Endometrial microvascular endothelial cells (primary cell): Measurements from ENCODE around the gene MYO1A. TPM values are rescaled to one million over a fixed set of nuclear protein-coding genes. Genes with fewer than 3 reads are reported as not detected.

Experiments used
- in situ Hi-C: cut with HindIII; loops from 2 replicates; pipeline ENCODE4 v1.10.0; 2017; ENCODE audit warnings: low sequenced_read_pairs, low pct_unique_long_range_greater_than_20kb; ENCODE audit errors: inconsistent ontology term
- total RNA-seq: library from RNA; depleted of rRNA; stranded (reverse); fragments of >200 nt; gene quantifications from one replicate; pipeline ENCODE4 v1.2.3, GENCODE V29; 2015; ENCODE audit errors: inconsistent ontology term

The MYO1A gene
- total RNA-seq, 1 donor from 2014 or later, result not detected

DNA sequence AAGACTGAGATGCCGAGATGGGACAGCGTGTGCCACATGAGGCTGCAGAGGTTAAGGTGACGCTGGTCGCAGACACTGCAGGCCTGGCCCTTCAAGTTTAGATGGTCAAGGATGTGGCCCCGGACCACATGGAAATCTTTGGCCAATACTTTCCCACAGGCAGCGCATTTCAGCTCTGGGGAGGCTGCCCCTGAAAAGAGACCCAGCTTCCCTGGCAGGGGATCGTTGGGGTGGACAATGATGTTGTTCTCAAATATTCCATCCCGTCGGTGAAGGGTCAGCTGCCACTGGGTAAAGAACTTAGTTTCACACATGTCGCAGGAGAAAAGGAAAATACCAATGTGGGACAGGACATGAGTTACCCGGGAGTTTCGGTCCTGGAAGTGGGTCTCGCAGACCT is 46.5 kb downstream of the MYO1A start:
- in situ Hi-C loops, result no loop called here

DNA sequence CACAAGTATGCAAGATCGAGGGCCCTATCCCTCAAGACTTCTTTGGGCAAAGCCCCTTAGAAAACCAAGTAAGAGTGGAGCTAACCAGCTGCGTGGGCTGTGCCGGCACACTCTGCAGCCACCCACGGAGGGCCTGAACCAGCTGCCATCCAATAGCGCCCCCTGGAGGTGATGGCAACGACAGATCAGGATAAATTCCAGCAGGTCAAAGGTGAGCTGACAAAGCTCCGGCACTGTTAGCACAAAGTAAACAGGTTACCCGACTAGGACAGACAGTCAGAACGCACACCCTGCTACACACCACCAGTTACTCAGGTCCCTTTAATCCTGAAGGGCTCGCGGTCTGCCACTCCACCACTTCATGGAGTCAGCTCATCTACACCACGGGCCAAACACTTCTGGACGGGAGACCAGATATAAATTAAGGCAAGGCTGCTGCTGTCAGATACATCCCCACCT is 48.5 kb downstream of the MYO1A start:
- in situ Hi-C loops, result no loop called here

DNA sequence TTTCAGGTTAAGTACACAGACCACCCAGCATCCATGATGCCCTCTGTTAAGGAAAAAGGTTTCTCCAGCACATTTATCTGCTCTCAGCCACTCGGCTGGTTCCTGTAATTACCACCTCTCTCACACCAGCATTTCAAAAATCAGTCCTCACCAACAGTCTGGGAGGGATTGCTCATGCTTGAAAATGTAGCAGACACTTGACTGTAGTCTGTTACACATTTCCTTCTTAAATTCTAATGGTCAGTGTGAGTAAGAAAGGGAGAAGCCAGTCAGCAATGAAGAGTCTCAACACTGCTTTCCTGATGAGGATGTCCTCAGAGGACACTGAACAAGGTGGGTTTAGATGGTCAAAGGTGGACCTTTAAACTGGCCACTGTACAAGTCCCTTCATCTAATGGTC is 49.5 kb downstream of the MYO1A start:
- in situ Hi-C loops, result no loop called here

DNA sequence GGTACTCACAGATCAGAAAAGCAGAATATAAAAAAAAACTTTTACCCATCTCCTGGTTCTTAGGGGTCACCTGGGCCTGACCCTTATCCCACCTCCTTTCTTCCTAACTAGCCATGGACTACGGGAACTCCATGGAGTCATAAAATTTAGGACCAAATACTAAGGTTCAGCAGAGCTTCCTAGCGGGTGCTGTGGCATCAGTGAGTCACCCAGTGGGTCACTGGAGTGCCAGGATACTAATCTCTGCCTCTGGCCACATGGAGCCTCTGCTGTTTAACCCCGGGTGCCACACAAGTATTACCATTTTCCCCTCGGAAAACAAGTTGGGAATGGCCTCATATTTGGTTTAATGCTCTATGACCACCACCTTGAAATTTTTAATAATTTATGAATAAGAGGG is 50.5 kb downstream of the MYO1A start:
- in situ Hi-C loops, result no loop called here

DNA sequence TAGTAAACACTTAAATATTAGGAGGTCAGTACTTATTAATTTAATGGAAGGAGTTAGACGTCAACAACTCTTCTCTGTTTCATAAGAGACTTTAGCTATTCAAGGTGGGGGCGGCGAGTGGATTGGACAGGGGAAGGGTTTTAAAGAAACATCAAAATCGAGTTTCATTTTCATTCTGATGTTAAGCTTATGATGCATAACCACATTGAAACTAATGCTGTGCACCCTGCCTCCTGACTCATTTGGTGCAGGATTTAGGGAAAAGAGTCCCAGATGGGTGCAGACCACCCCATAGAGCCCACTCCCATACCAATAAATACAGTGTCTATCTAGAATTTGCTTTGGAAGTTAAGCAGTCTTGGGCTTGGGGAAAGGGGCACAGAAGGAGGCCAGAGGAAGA is 50.9 kb downstream of the MYO1A start:
- in situ Hi-C loops, result no loop called here

DNA sequence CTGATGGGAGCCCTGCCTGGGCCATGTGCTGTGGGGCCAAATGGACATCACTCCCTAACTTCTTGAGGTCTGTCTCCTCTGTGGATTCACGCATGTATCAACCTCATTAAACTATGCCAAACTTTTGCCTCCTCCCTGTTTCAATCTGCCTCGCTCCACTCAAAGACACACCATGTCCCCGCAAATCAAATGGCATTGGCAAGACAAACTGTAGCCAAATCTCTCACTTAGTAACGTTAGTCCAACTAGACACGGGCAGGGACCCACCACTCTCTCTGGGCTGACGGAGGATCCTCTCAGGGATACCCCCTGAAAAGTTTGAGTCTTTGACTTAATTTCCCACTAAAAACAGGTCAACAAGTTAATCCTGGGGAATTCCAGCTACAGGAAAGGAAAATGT is 51.6 kb downstream of the MYO1A start:
- in situ Hi-C loops, result no loop called here

DNA sequence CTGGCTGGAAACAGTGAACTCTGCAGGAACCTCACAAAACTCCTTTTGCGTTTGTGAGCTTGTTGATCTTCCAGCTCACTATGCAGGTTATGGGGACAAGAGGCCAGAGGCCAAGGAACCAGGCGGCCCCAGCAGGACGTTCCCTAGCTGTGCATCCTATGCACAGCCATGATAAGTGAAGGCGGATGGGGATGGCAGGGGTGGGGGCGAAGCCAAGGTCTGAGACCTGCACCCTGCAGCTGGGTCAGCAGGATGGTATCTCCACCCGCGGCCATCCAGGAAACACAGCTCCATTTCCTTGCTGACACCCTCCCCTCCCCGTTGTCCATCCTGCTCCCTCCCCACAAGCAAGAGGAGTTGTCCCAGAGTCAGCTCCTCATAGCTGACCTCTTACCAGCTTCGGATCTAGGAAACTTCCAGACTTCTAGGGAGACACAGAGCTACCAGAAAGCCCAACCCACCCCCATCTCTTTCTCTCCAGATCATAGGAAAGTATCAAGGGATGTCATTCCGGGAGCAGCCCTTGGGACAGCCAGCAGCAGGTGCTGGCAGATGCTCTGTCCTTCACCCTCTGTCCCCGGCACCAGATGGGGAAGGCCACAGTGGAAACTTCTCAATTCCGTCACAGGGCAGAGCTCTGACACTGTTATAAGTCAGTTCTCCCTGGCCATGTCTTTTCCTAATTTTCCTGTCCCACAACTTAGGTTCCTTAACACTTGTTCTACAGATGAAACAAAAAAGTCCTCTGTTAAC is 53.0 kb downstream of the MYO1A start:
- in situ Hi-C loops, result no loop called here

DNA sequence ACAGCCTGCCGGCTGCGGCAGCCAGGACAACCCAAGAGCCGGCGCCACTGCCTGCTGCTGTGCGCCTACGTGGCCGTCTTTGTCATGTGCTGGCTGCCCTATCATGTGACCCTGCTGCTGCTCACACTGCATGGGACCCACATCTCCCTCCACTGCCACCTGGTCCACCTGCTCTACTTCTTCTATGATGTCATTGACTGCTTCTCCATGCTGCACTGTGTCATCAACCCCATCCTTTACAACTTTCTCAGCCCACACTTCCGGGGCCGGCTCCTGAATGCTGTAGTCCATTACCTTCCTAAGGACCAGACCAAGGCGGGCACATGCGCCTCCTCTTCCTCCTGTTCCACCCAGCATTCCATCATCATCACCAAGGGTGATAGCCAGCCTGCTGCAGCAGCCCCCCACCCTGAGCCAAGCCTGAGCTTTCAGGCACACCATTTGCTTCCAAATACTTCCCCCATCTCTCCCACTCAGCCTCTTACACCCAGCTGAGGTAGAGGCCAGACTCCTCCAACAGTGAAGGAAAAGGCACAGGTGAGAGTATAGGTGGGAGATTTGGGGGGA is 53.9 kb downstream of the MYO1A start:
- in situ Hi-C loops, result no loop called here

DNA sequence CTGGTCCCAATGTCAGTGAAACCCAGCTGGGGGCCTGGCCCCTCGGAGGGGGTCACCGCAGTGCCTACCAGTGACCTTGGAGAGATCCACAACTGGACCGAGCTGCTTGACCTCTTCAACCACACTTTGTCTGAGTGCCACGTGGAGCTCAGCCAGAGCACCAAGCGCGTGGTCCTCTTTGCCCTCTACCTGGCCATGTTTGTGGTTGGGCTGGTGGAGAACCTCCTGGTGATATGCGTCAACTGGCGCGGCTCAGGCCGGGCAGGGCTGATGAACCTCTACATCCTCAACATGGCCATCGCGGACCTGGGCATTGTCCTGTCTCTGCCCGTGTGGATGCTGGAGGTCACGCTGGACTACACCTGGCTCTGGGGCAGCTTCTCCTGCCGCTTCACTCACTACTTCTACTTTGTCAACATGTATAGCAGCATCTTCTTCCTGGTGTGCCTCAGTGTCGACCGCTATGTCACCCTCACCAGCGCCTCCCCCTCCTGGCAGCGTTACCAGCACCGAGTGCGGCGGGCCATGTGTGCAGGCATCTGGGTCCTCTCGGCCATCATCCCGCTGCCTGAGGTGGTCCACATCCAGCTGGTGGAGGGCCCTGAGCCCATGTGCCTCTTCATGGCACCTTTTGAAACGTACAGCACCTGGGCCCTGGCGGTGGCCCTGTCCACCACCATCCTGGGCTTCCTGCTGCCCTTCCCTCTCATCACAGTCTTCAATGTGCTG is 54.6 kb downstream of the MYO1A start:
- in situ Hi-C loops, result no loop called here

DNA sequence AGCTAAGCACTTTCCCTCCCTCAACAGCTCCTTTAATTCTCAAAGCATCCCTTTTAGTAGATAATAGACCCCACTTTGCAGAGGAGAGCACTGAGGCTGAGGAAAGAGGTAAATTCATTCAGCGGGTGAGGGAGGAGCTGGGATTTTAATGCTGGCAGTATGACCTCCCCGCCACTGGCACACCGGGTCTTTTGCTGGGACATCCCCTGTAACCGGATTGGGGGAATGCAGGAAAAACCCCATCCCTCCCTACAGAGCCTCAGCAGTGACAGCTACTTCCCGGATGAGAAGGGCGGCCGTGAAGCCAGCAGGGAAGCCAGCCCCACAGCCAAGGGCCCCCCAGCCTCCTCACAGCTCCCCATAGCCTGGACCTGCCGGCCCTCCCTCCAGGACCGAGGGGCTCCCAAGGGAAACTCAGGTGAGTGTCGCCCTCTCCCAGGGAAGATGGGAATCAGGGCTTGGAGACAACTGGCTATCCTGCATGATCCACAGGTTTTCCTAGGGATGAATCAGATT is 55.6 kb downstream of the MYO1A start:
- in situ Hi-C loops, result no loop called here

DNA sequence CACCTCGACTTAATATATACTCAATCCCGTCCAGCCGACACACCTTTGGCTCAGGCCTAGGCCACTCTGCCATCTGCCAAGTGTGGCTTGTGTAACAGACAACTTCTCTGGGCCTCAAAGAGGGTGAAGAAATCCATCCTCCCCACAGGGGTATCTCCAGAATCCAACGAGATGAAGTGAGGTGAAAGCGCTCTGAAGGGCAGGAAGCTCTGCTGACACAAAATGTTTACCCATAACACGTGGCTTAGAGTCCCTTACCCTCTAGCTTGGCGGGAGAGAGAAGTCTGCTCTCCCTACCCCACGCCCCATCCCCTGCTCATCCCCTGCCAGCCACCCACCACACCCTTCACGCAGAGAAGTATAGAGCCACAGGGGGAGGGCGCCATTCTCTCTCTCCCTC is 56.6 kb downstream of the MYO1A start:
- in situ Hi-C loops, result no loop called here

DNA sequence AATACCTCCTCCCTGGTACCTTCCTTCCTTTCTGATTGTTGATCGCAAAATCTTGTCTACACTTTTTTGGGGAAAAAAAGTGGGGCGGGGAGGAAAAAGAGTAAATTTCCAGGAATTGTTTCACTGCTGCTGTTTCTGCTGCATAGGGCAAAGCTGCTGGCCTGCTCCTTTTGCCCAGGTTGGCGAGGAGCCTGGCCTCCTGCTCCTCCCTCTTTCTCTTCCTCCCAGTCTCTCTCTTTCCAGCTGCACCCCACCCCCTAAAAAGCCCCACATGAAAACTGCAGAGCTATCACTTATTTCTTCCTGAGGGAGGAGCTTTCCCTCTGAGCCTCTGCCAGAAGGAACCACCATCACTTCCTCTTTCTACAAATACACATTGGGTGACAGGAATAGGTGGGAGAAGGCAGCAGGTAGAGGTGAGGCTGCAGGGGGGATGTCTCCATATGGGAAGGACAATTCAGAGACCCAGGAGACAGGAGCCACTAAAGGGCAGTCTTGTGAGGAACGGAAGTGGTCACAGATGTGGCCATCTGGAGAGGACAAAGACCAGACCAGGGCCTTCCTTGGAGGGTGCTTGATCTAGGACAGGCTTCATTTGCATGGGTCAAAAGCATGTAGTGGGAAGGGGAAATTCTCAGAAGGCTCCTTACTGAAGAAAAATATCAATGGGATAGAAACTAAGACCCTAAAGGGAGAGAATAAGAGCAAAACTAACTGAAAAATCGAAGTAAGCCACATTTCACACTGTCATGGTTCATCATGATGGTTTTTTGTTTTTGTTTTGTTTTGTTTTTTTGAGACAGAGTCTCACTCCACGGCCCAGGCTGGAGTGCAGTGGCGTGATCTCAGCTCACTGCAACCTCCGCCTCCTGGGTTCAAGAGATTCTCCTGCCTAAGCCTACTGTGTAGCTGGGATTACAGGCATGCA is 58.3 kb downstream of the MYO1A start:
- in situ Hi-C loops, result no loop called here

DNA sequence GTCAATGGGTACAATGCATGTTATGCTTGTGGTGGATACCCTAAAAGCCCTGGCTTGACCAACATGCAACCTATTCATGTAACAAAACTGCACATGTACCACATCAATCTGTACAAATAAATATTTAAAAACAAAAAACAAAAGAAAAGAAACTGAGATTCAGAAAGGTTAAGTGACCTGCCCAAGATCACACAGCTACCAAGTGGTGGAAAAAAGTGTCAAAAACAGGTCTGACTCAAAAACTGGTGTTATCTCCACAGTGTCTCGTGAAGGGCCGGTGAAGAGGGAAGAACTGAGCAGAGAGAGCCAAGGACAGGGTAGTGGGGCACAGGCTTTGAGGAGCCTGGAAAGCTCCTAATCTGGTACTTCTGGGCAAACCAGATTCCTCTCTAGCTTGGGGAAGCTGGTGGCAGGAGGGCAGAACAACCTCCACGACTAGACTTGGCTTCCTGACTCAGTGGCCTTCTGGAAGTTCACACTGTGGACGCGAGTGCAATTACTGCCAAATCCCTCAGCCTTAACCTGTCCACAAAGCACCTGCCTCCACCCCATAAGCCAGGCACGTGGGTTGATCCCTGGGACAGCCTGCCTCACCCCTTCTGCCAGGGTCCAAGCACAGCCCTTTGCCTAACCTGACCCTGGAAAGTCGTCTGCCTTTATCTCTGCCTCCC is 59.1 kb downstream of the MYO1A start:
- in situ Hi-C loops, result no loop called here

DNA sequence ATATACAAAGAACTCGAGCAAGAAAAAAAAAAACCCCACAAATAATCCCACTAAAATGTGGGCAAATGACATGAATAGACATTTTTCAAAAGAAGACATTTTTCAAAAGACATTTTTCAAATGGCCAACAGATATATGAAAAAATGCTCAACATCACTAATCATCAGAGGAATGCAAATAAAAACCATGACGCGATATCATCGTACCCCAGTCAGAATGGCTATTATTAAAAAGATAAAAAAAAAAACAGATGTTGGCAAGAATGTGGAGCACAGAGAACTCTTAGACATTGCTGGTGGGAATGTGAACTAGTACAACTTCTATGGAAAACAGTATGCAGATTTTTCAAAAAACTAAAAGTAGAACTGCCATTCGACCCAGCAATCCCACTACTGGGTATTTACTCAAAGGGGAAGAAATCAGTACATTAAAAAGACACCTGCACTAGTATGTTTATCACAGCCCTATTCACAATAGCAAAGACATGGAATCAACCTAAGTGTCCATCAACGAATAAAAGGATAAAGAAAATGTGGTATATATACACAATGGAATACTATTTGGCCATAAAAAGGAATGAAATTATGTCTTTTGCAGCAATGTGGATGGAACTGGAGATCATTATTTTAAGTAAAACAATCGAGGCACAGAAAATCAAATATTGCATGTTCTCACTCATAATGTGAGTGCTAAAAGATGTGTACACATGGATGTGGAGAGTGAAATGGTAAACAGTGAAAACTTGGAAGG is 59.9 kb downstream of the MYO1A start:
- in situ Hi-C loops, result no loop called here

DNA sequence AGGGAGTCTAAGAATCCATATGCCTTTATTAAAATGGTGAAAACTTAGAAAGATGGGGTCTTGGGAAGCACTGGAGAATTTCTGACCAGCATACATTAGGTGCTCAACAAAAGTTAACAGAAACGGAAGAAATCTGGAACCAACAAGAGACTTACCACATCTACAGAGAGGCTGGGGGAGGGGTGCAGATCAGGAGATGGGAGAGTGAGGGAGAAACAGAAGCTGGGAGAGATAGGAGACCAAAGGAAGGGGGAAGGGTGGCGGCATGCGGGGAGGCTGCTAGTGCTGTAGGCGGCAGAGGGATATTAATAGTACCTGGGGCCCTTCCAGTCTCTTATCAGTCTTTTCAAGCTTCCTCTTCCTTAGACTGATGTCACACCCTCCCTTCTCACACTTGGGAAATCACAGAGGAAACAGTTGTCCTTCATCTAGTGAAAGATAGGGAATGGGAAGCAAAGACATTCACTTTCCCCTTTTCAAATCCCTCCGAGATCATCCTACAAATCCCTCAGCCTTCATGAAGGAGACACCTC is 61.7 kb downstream of the MYO1A start:
- in situ Hi-C loops, result no loop called here

DNA sequence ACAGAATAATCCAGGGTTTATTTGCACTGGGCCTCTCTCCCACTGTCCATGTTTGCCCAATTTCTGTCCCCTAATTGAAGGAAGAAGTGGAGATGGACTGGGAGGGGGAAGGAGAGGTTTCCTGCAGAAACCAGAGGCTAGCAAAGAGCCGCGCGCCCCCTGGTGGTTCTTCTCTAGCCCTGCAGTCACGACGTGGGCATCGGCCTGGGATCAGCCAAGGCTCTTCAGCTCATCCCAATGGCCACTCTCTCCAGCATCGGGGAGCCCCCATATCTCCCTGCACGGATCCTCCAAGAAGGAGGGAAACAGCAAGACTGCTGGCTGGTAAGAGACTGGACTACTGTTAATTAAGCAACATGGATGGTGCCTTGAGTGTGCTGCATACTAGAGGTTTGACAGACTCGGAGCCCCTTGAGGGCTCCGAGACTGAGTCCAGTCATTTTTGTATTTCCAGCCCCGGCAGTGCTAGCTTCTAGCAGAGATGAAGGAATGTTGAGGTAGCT is 62.3 kb downstream of the MYO1A start:
- in situ Hi-C loops, result no loop called here

DNA sequence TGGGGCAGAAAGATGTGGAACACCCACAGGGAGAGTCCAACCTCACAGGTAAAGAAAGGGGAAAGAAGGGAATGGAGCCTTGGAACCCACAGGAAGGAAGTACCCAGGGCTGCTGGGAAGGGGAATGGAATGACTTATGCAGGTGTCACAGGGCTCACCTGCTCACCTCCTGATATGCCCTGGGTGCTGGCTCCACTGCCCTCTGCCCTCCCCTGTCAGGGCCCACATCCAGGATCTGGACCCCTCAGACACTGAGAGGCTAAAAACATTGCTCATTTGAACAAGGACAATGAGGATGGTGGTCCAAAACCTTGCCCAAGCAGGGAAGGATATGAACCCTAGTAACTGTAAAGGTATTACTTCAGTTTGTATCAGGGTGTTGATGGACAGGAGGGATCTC is 62.9 kb downstream of the MYO1A start:
- in situ Hi-C loops, result no loop called here
